T-helper 2 cell treated with Interferon-gamma antibody and Interleukin-4, amounts not matched to agents 100 ng/mL and 5 ng/mL, for 36 hours (primary cell): ENCODE data around the gene CAPN11. TPM values are rescaled to one million over a fixed set of nuclear protein-coding genes. Genes with fewer than 3 reads are reported as not detected.
"Not testable (repeated sequence)": the region's sequence is repeated elsewhere in the genome, so short reads cannot be mapped to it uniquely, and the experiment has no call there.

Experiments used
- intact Hi-C: fragments of 100-400 bp; cut with micrococcal nuclease; formaldehyde crosslinking; loops from one replicate; pipeline ENCODE4 v1.15.1; 2023
- total RNA-seq: library from RNA; stranded (reverse); gene quantifications from 2 replicates; pipeline ENCODE4 v1.2.3, GENCODE V29; 2022

Gene CAPN11
- total RNA-seq, 1 donor from 2014 or later, result not detected

DNA sequence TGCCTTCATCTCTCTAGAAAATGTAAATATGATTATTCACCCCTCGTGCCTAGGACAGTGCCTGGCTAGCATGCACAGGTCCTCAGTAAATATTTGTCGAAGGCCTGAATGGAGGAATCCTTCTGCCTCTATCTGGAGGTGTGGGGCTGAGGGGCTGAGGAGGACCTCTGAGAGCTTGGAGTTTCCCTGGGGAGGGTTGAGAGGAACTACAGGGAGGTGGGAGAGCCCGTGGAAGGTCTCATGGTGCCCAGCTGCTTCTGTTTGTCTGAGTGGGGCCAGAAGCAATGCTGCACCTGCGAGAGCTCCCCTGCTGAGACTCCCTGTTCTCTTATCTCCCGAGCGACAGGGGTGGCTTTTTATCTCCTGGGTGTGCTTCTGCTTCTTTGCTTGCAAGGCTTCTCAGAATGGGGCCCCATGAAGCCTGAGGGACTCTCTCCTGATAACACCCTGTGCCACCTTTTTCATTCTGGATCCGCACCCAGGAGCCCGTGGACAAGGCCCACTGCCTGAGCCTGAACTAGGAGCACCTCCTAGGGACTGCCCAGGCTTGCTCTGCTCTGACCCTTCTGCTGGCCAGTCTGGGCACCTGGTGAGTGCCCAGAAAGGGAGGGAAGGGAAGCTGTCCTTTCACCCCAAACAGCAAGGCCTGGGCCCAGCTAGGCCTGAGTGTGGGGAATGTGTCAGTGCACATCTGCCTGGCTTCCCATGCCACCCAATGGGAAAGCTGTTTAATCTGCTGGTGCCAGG is 67.1 kb downstream of the CAPN11 start:
- intact Hi-C loops, result no loop called here

- intact Hi-C loops, result no loop called here
Measured at GRCh38 chr6:44226368-44227147, 67.9 kb downstream of the CAPN11 start.

DNA sequence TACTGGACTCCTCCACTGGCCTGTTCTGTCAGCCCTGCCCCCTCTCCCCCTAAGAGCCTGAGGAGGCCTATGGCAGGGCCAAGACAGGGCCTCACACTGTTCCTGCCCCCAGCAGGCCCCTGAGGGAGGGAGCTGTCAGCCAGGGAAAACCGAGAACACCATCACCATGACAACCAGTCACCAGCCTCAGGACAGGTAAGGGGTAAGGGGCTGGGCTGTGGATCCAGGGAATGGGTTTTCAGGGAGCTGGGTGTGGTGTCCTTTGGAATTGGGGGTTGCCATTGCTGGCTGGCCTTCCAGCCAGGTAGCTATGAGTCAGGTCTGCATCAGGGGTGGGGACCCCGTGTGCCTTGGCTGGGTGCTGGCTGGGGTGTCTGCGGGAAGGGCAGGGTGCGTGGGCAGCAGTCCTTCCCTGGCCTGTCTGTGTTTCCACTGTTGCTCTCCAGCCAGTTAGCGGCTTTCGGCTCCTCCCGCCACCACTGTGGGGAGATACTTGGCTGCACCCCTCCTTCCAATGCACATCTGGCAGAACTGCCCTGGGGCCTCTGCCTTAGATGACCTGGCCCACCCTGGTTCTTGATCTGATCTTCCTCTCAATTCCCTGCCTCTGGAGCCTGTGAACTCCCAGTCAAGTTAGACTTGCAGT is 68.7 kb downstream of the CAPN11 start:
- intact Hi-C loops, result no loop called here

GRCh38 chr6:44228031-44228430 is 69.4 kb downstream of the CAPN11 start:
- intact Hi-C loops, result no loop called here

- intact Hi-C loops, result no loop called here
Measured at GRCh38 chr6:44228433-44228832, 69.8 kb downstream of the CAPN11 start.

- intact Hi-C loops, result no loop called here
Measured at GRCh38 chr6:44228836-44229235, 70.2 kb downstream of the CAPN11 start.

DNA sequence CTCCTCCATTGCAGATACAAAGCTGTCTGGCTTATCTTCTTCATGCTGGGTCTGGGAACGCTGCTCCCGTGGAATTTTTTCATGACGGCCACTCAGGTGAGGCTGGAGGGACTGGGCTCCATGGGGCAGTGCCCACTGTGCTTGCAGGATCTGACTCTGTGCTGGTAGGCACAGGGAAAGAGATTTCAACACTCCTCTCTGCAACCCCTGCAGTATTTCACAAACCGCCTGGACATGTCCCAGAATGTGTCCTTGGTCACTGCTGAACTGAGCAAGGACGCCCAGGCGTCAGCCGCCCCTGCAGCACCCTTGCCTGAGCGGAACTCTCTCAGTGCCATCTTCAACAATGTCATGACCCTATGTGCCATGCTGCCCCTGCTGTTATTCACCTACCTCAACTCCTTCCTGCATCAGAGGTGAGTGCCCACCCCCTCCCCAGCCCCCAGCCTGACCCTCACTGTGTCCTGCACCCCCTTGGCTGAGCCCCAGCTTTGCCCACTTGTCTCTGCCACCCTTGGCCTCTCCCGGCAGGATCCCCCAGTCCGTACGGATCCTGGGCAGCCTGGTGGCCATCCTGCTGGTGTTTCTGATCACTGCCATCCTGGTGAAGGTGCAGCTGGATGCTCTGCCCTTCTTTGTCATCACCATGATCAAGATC is 70.9 kb downstream of the CAPN11 start:
- intact Hi-C loops, result no loop called here

DNA sequence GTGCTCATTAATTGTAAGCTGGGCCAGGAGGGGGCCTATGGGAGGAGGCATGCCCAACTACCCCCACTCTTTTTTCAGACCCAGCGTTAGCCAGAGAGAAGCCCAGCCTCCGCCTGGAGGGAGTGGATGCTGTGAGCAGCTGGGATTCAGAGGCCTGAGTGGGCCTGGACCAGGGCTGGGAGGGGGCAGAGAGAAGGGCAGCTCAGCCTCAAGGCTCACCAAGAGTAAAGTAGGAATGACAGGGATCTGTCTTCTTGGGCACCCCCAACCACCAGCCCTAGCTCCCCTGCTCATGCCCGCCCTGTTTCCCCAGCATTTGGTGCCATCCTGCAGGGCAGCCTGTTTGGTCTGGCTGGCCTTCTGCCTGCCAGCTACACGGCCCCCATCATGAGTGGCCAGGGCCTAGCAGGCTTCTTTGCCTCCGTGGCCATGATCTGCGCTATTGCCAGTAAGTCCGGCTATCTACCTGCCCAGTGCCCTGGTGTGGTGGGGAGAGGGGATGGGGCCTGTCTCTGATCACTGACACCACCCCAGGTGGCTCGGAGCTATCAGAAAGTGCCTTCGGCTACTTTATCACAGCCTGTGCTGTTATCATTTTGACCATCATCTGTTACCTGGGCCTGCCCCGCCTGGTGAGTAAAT is 71.5 kb downstream of the CAPN11 start:
- intact Hi-C loops, result no loop called here

DNA sequence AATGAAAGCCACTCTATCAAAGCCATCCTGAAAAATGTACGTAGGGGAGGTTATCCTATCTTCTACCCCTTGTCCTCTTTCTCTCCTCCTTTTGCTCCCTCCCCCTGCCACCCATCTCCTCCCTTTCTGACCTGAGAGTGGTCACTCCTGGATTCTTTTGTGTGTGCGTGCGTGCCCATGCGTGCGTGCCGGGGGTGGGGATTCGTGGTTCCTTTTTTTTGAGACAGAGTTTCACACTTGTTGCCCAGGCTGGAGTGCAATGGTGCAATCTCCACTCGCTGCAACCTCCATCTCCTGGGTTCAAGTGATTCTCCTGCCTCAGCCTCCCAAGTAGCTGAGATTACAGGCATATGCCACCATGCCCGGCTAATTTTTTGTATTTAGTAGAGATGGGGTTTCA is 72.8 kb downstream of the CAPN11 start:
- intact Hi-C loops, result not testable (repeated sequence)

- intact Hi-C loops, result no loop called here
Measured at GRCh38 chr6:44232676-44233566, 74.3 kb downstream of the CAPN11 start.

GRCh38 chr6:44233567-44234100 is 75.0 kb downstream of the CAPN11 start:
- intact Hi-C loops, result no loop called here

Other genes with a start within 250 kb of the CAPN11 start
- gene MRPL14, start 31.4 kb upstream of the CAPN11 start, total RNA-seq, result 54.4 and 56.4 TPM in 2 replicates
- 10.4 and 11.1 TPM in 2 replicates for gene TMEM63B, start 31.3 kb upstream of the CAPN11 start, total RNA-seq
- not detected in 2 replicates for gene MYMX, start 58.1 kb downstream of the CAPN11 start, total RNA-seq
- 58.3 and 59.9 TPM in 2 replicates for gene SLC29A1, start 64.8 kb downstream of the CAPN11 start, total RNA-seq
- gene HSP90AB1, start 88.3 kb downstream of the CAPN11 start, total RNA-seq, result 884 and 889 TPM in 2 replicates
- 30.4 and 30.7 TPM in 2 replicates for gene SLC35B2, start 98.7 kb downstream of the CAPN11 start, total RNA-seq
- 14.6 and 16.9 TPM in 2 replicates for gene NFKBIE, start 106.7 kb downstream of the CAPN11 start, total RNA-seq
- gene TMEM151B, start 111.6 kb downstream of the CAPN11 start, total RNA-seq, result not detected in 2 replicates
- gene AARS2, start 154.5 kb downstream of the CAPN11 start, total RNA-seq, result 17.5 TPM in 2 replicates
- gene SPATS1, start 183.8 kb downstream of the CAPN11 start, total RNA-seq, result not detected in 2 replicates
- gene CDC5L, start 228.9 kb downstream of the CAPN11 start, total RNA-seq, result 27.1 and 27.3 TPM in 2 replicates